PC-3 (cell line): Measurements from ENCODE around the gene PLA2G4C. TPM values are rescaled to one million over a fixed set of nuclear protein-coding genes. Genes with fewer than 3 reads are reported as not detected.

Experiments
- ATAC-seq: fragments of 200-7000 bp; cut with Tn5 transposase; 2 replicates; pipeline ENCODE4 v1.9.1; 2020; ENCODE audit warnings: mild to moderate bottlenecking, moderate library complexity
- BruUV-seq: library from RNA; stranded (reverse); fragments of 400-500 nt; replicated peaks from 2 replicates; lab custom pipeline; 2021; lab: Mats Ljungman, UMichigan
- CTCF ChIA-PET: fragments of 300-600 bp; sonication (Branson Sonifier 250); formaldehyde crosslinking; loops from one replicate; lab custom pipeline; 2022; ENCODE audit warnings: antibody characterized with exemption; lab: Charles Lee
- POLR2A ChIA-PET: fragments of 300-600 bp; sonication (Branson Sonifier 250); formaldehyde crosslinking; loops from one replicate; lab custom pipeline; 2022; ENCODE audit warnings: antibody characterized with exemption; ENCODE audit not compliant: unreplicated experiment; lab: Charles Lee
- DNase-seq: peaks from one replicate; pipeline ENCODE4 v3.0.0-alpha.2; 2015
- H2AFZ ChIP-seq: fragments of 300-600 bp; sonication (generic); 2 replicates; pipeline ENCODE4 v1.6.0; 2016; ENCODE audit warnings: antibody characterized with exemption, low read length
- H3F3A ChIP-seq: fragments of 300-600 bp; sonication (generic); one replicate; pipeline ENCODE4 v1.6.0; 2017; ENCODE audit warnings: antibody characterized with exemption, low read length, control low read depth, mild to moderate bottlenecking; ENCODE audit not compliant: unreplicated experiment
- H3K27ac ChIP-seq: fragments of 300-600 bp; sonication (generic); 2 replicates; pipeline ENCODE4 v1.5.1; 2016; ENCODE audit warnings: mild to moderate bottlenecking, low read length
- H3K27me3 ChIP-seq: fragments of 300-600 bp; sonication (generic); 2 replicates; pipeline ENCODE4 v1.6.1; 2016; ENCODE audit warnings: low read length, mixed read lengths
- H3K36me3 ChIP-seq: fragments of 300-600 bp; sonication (generic); 2 replicates; pipeline ENCODE4 v1.6.1; 2016; ENCODE audit warnings: low read depth, mixed run types, low read length, mixed read lengths
- H3K4me1 ChIP-seq: fragments of 300-600 bp; sonication (generic); 2 replicates; pipeline ENCODE4 v1.5.1; 2016; ENCODE audit warnings: low read length; ENCODE audit not compliant: insufficient read depth
- H3K4me2 ChIP-seq: fragments of 300-600 bp; sonication (generic); 2 replicates; pipeline ENCODE4 v1.6.0; 2016; ENCODE audit warnings: low read length
- H3K4me3 ChIP-seq: fragments of 300-600 bp; sonication (generic); 2 replicates; pipeline ENCODE4 v1.5.1; 2016; ENCODE audit warnings: mild to moderate bottlenecking, low read length, mixed read lengths
- H3K79me2 ChIP-seq: fragments of 300-600 bp; sonication (generic); 2 replicates; pipeline ENCODE4 v1.6.1; 2017; ENCODE audit warnings: low read length, mixed read lengths
- H3K9ac ChIP-seq: fragments of 300-600 bp; sonication (generic); 2 replicates; pipeline ENCODE4 v1.6.0; 2016; ENCODE audit warnings: mild to moderate bottlenecking, low read length
- H3K9me2 ChIP-seq: fragments of 300-600 bp; sonication (generic); replicated peaks from 2 replicates; pipeline ENCODE4 v1.6.1; 2016; ENCODE audit warnings: mixed run types, low read length, mixed read lengths
- H3K9me3 ChIP-seq: fragments of 300-600 bp; sonication (generic); 2 replicates; pipeline ENCODE4 v1.6.1; 2016; ENCODE audit warnings: low read length, mixed read lengths
- H4K20me1 ChIP-seq: fragments of 300-600 bp; sonication (generic); 2 replicates; pipeline ENCODE4 v1.6.1; 2016; ENCODE audit warnings: low read length, mixed read lengths
- CTCF ChIP-seq: fragments of 300-600 bp; sonication (generic); conservative IDR thresholded peaks from 2 replicates; pipeline ENCODE4 v1.5.1; 2017; ENCODE audit warnings: antibody characterized with exemption, low read depth, mild to moderate bottlenecking, low read length
- EZH2 ChIP-seq: fragments of 300-600 bp; sonication (generic); IDR thresholded peaks from one replicate; pipeline ENCODE4 v1.6.1; 2017; ENCODE audit warnings: antibody characterized with exemption, mild to moderate bottlenecking, low read length; ENCODE audit not compliant: unreplicated experiment
- EZH2phosphoT487 ChIP-seq: fragments of 300-600 bp; sonication (generic); IDR thresholded peaks from 2 replicates; pipeline ENCODE4 v1.6.1; 2018; ENCODE audit warnings: mild to moderate bottlenecking, antibody characterized with exemption, low read length, borderline replicate concordance
- intact Hi-C: fragments of 100-400 bp; cut with micrococcal nuclease; formaldehyde crosslinking; loops from 2 replicates; pipeline ENCODE4 v1.9.0; 2023
- total RNA-seq: library from RNA; depleted of rRNA; stranded (reverse); fragments of >200 nt; gene quantifications from 2 replicates; pipeline ENCODE4 v1.2.3, GENCODE V29; 2014

PLA2G4C gene
- total RNA-seq, 1 experiment from 2014 or later = 2.6 TPM

GRCh38 chr19:48102870-48103751 lies 7.5 kb downstream of the PLA2G4C start:
- POLR2A ChIA-PET = no interaction called here
- no peak overlapping the region for H3K9ac ChIP-seq
- H4K20me1 ChIP-seq = no peaks in the 10 kb centered on the region
- TF ChIP-seq EZH2phosphoT487 (no peak), CTCF (peak; percentile 69), EZH2 (no peak)
- no peak overlapping the region for H3K27ac ChIP-seq
- peak; percentile 59 for DNase-seq
- BruUV-seq = no TSS peak
- no peaks in the 10 kb centered on the region for H3K4me1 ChIP-seq
- H3K4me2 ChIP-seq = peak overlapping the region; percentile 42; the same call in 1 of the 2 replicates
- no peaks in the 10 kb centered on the region for H3K36me3 ChIP-seq
- H2AFZ ChIP-seq = peak overlapping the region; percentile 60
- intact Hi-C loops = no loop called here
- ATAC-seq = peak; percentile 16; the same call in 1 of the 2 replicates
- H3K4me3 ChIP-seq = no peak overlapping the region
- H3K9me3 ChIP-seq = no peaks in the 10 kb centered on the region
- no peaks in the 10 kb centered on the region for H3K27me3 ChIP-seq
- CTCF ChIA-PET = interaction anchor here (0.5 to 1.0 kb wide), 2 partner anchors 67 to 139 kb away, joined by 5 to 9 read pairs; no protein-coding TSS in a partner anchor
- H3K9me2 ChIP-seq = no peaks in the 10 kb centered on the region
- H3F3A ChIP-seq = no peaks in the 10 kb centered on the region
- no peaks in the 10 kb centered on the region for H3K79me2 ChIP-seq

- ChIA-PET POLR2A (no interaction called here), CTCF (no interaction called here)
- Histone ChIP-seq H3F3A (no peaks in the 10 kb centered on the region), H3K79me2 (no peaks in the 10 kb centered on the region), H3K36me3 (no peaks in the 10 kb centered on the region), H3K27me3 (no peaks in the 10 kb centered on the region), H3K9me3 (no peaks in the 10 kb centered on the region), H3K4me2 (no peak overlapping the region), H3K27ac (no peak overlapping the region), H3K4me1 (no peaks in the 10 kb centered on the region), H3K9me2 (no peaks in the 10 kb centered on the region), H2AFZ (no peak overlapping the region), H3K9ac (no peak overlapping the region), H3K4me3 (no peak overlapping the region), H4K20me1 (no peaks in the 10 kb centered on the region)
- DNase-seq (no peak), ATAC-seq (no peak)
- BruUV-seq = no TSS peak
- TF ChIP-seq CTCF = no peak
- intact Hi-C loops = no loop called here
Observed at GRCh38 chr19:48095612-48096175, 14.9 kb downstream of the PLA2G4C start.

- Histone ChIP-seq H3K79me2 (no peaks in the 10 kb centered on the region), H3K27ac (no peak overlapping the region), H4K20me1 (no peaks in the 10 kb centered on the region), H3K9me2 (no peaks in the 10 kb centered on the region), H3K9ac (no peak overlapping the region), H3K4me1 (no peaks in the 10 kb centered on the region), H3K4me2 (no peak overlapping the region), H3K4me3 (no peak overlapping the region), H2AFZ (no peak overlapping the region), H3K36me3 (no peaks in the 10 kb centered on the region), H3K9me3 (no peaks in the 10 kb centered on the region), H3F3A (no peaks in the 10 kb centered on the region), H3K27me3 (no peaks in the 10 kb centered on the region)
- no peak for TF ChIP-seq EZH2phosphoT487
- no peak for TF ChIP-seq EZH2
- TF ChIP-seq CTCF = no peak
- no TSS peak for BruUV-seq
- ChIA-PET CTCF (no interaction called here), POLR2A (no interaction called here)
- DNase-seq = no peak
- intact Hi-C loops = no loop called here
- no peak for ATAC-seq
Observed at GRCh38 chr19:48094855-48095203, 15.8 kb downstream of the PLA2G4C start.
